ENCODE data around the gene HIPK2. TPM values are rescaled to one million over a fixed set of nuclear protein-coding genes. Genes with fewer than 3 reads are reported as not detected.

The HIPK2 gene
- total and polyA plus RNA-seq, 2 experiments from 2014 or later, result 23.2 to 47.0 TPM

- no peak for DNase-seq (ENCODE audit: low read depth in 1 of 2, low spot score in 1 of 2)
- H3K4me3 ChIP-seq, result no peak overlapping the region
- no peaks in the 10 kb centered on the region for H3K36me3 ChIP-seq
- peaks cover 10% of the 10 kb centered on the region for H3K4me1 ChIP-seq (ENCODE audit: low read depth)
- no peaks in the 10 kb centered on the region for H3K9me3 ChIP-seq (ENCODE audit: low read depth)
- no peaks in the 10 kb centered on the region for H3K27me3 ChIP-seq
- no peak overlapping the region for H3K27ac ChIP-seq
- TF ChIP-seq, protein P1, sequence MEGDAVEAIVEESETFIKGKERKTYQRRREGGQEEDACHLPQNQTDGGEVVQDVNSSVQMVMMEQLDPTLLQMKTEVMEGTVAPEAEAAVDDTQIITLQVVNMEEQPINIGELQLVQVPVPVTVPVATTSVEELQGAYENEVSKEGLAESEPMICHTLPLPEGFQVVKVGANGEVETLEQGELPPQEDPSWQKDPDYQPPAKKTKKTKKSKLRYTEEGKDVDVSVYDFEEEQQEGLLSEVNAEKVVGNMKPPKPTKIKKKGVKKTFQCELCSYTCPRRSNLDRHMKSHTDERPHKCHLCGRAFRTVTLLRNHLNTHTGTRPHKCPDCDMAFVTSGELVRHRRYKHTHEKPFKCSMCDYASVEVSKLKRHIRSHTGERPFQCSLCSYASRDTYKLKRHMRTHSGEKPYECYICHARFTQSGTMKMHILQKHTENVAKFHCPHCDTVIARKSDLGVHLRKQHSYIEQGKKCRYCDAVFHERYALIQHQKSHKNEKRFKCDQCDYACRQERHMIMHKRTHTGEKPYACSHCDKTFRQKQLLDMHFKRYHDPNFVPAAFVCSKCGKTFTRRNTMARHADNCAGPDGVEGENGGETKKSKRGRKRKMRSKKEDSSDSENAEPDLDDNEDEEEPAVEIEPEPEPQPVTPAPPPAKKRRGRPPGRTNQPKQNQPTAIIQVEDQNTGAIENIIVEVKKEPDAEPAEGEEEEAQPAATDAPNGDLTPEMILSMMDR (IDR thresholded peaks at IDR 0.05; ENCODE audit: low read depth, low read length), result no peak
These were observed 213.9 kb downstream of the HIPK2 start for GRCh38 chr7:139563856-139564255.

- Histone ChIP-seq H3K27me3 (no peaks in the 10 kb centered on the region), H3K9me3 (ENCODE audit: low read depth) (no peaks in the 10 kb centered on the region), H3K36me3 (no peaks in the 10 kb centered on the region), H3K27ac (no peak overlapping the region), H3K4me3 (no peak overlapping the region), H3K4me1 (ENCODE audit: low read depth) (peaks cover 10% of the 10 kb centered on the region)
- no peak for DNase-seq (ENCODE audit: low read depth in 1 of 2, low spot score in 1 of 2)
- TF ChIP-seq, protein P1 (IDR thresholded peaks at IDR 0.05; ENCODE audit: low read depth, low read length), result no peak
These were observed 214.7 kb downstream of the HIPK2 start for GRCh38 chr7:139562961-139563565.

GRCh38 chr7:139562491-139562890 is 215.3 kb downstream of the HIPK2 start:
- no peaks in the 10 kb centered on the region for H3K9me3 ChIP-seq (ENCODE audit: low read depth)
- no peaks in the 10 kb centered on the region for H3K36me3 ChIP-seq
- TF ChIP-seq, protein P1 (IDR thresholded peaks at IDR 0.05; ENCODE audit: low read depth, low read length), result no peak
- no peaks in the 10 kb centered on the region for H3K27me3 ChIP-seq
- H3K4me1 ChIP-seq (ENCODE audit: low read depth), result peaks cover 10% of the 10 kb centered on the region
- no peak for DNase-seq (ENCODE audit: low read depth in 1 of 2, low spot score in 1 of 2)
- H3K27ac ChIP-seq, result no peak overlapping the region
- H3K4me3 ChIP-seq, result no peak overlapping the region

DNA sequence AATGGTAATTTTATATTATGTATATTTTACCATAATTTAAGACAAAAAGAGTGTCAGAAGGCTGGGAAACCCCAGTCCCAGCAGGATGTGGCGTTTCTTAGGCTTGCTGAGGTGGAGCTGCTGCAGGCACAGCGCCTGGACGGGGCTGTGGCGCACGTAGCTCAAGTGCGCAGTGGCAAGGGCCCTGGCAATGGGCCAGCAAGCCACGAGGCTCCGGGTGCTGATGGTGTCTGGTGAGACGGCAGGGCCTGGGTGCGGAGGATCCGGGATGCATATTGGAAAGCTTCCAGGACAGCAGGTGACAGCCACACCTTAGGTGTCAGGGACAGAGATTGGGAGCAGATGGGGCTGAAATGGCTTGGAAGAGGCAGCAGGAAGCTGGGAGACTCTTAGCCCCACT is 217.1 kb downstream of the HIPK2 start:
- H3K4me1 ChIP-seq (ENCODE audit: low read depth), result no peaks in the 10 kb centered on the region
- H3K4me3 ChIP-seq, result no peak overlapping the region
- no peak for DNase-seq (ENCODE audit: low read depth in 1 of 2, low spot score in 1 of 2)
- no peaks in the 10 kb centered on the region for H3K36me3 ChIP-seq
- H3K27me3 ChIP-seq, result no peaks in the 10 kb centered on the region
- TF ChIP-seq, protein P1 (IDR thresholded peaks at IDR 0.05; ENCODE audit: low read depth, low read length), result no peak
- no peak overlapping the region for H3K27ac ChIP-seq
- no peaks in the 10 kb centered on the region for H3K9me3 ChIP-seq (ENCODE audit: low read depth)

DNA sequence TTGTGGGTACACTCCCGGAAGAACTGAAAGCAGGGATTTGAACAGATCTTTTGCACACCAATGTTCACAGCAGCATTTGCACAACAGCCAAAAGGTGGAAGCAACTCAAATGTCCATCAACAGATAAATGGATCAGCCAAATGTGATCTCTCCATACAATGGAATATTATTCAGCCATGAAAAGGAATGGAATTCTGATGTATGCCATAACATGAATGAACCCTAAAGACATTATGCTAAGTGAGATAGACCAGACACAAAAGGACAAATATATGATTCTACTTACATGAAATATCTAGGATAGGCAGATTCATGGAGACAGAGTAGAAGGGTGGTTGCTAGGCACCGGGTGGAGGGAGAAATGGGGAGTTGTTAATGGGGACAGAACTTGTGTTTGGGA is 217.6 kb downstream of the HIPK2 start:
- TF ChIP-seq, protein P1 (IDR thresholded peaks at IDR 0.05; ENCODE audit: low read depth, low read length), result no peak
- H3K4me3 ChIP-seq, result no peak overlapping the region
- no peaks in the 10 kb centered on the region for H3K9me3 ChIP-seq (ENCODE audit: low read depth)
- H3K36me3 ChIP-seq, result no peaks in the 10 kb centered on the region
- H3K27ac ChIP-seq, result no peak overlapping the region
- DNase-seq (ENCODE audit: low read depth in 1 of 2, low spot score in 1 of 2), result no peak
- H3K27me3 ChIP-seq, result no peaks in the 10 kb centered on the region
- H3K4me1 ChIP-seq (ENCODE audit: low read depth), result no peaks in the 10 kb centered on the region
